Epithelial cell of proximal tubule (primary cell): ENCODE measurements around the gene USP20. TPM values are rescaled to one million over a fixed set of nuclear protein-coding genes. Genes with fewer than 3 reads are reported as not detected.
A peak's percentile ranks its signal among the peaks of the same experiment; 100 is the strongest.

Experiments
- DNase-seq: peaks from one replicate; pipeline ENCODE4 v3.0.0-alpha.2; 2011; ENCODE audit warnings: low read depth
- H3K4me3 ChIP-seq: 2 replicates; pipeline ENCODE4 v1.5.1; 2011; ENCODE audit warnings: low read depth, mild to moderate bottlenecking, low read length
- CTCF ChIP-seq: conservative IDR thresholded peaks from 2 replicates; pipeline ENCODE4 v1.5.1; 2012; ENCODE audit warnings: low read depth, mild to moderate bottlenecking, low read length
- total RNA-seq: library from RNA; depleted of rRNA; stranded (reverse); fragments of >200 nt; gene quantifications from 2 replicates; pipeline ENCODE4 v1.2.3, GENCODE V29; 2015

Gene USP20
- total RNA-seq, 1 donor from 2014 or later: 17.5 TPM

- no peak for DNase-seq
- no peak for TF ChIP-seq CTCF
- H3K4me3 ChIP-seq: no peak overlapping the region
Observed at GRCh38 chr9:129908906-129909305, 73.6 kb downstream of the USP20 start.

GRCh38 chr9:129909851-129910250 is 74.6 kb downstream of the USP20 start:
- no peak for DNase-seq
- no peak for TF ChIP-seq CTCF
- no peak overlapping the region for H3K4me3 ChIP-seq

DNA sequence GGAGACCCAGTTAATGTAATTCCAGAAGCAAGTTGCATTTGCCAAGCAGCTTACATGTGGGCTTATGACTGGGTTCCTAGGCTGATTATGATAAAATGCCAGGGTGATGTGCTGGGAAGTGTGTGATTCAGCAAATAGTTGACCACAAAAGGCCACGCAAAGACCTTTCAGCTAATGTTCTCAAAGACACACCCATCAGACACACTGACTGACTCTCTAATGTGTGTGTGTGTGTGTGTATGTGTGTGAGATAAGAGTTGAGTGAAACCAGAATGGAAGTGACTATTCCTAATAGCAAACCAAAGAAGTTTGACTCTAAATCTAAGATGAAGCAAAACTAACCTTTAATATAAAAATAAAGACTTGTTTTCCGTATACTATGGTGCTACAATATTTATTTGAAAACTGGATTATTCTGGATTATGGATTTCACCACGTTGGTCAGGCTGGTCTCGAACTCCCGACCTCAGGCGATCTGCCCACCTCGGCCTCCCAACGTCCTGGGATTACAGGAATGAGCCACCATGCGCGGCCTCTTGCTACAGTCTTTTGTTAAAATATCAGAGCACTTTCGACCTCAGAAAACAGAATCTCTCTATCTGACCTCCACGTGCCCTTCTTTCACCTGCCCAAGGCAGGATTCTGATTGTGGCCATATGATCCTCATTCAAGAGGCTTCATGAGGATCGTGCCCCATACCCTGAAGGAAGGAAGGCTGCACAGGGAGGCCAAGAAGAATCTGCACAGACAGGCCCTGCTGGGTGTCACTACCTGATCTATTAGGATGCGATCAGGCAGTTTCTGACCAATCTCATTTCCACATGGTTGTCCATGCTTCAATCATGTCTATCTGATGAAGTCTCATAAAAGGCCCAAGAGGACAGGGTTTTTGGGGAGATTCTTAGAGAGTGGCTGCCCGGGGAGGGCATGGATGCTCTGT is 75.6 kb downstream of the USP20 start:
- H3K4me3 ChIP-seq: no peak overlapping the region
- TF ChIP-seq CTCF: no peak
- peak; percentile 98 for DNase-seq

DNA sequence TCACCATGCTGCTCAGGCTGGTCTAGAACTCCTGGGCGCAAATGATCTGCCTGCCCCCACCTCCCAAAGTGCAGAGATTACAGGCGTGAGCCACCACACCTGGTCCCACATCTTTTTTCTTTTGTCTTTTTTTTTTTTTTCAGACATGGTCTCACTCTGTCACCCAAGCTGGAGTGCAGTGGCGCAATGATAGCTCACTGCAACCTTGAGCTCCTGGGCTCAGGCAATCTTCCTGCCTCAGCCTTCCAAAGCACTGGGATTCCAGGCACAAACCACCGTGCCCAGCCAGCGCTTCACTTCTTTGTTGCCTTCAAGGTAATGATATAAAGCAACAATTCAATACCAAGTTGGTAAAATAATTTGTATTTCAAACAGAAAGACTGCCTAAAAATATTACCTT is 78.8 kb downstream of the USP20 start:
- no peak for TF ChIP-seq CTCF
- H3K4me3 ChIP-seq: no peak overlapping the region
- no peak for DNase-seq

DNA sequence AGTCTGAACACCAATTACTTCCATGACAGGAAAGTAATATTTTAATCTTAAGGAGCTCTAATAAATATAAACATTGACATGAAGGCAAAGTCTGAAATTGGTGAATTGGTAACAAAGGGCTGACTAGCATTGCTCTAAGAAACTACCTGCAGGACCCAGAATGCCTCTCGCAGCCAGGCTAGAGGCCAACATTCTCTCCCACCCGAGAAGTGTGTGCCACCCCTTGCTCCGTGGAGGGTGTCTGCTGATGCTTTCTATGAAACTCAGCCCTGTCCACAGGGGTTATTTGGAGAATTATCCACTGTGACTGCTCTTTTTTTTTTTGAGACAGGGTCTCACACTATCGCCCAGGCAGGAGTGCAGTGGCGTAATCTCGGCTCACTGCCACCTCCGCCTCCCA is 81.4 kb downstream of the USP20 start:
- TF ChIP-seq CTCF: no peak
- no peak for DNase-seq
- no peak overlapping the region for H3K4me3 ChIP-seq

- H3K4me3 ChIP-seq: no peak overlapping the region
- no peak for DNase-seq
Observed at GRCh38 chr9:129918296-129918950, 83.2 kb downstream of the USP20 start.

More at GRCh38 chr9:129918296-129918950, 83.2 kb downstream of the USP20 start:
- TF ChIP-seq CTCF: no peak
